NT2/D1 (cell line): ENCODE data around the gene ACAA2.

Source experiments
- SUZ12 ChIP-seq: IDR thresholded peaks from 2 replicates; pipeline ENCODE4 v1.6.1; 2011; ENCODE audit not compliant: insufficient read length, insufficient read depth; ENCODE audit errors: extremely low read depth
- YY1 ChIP-seq: IDR thresholded peaks from 2 replicates; pipeline ENCODE4 v1.6.1; 2011; ENCODE audit not compliant: insufficient read length, insufficient read depth

- no peak for TF ChIP-seq YY1
- no peak for TF ChIP-seq SUZ12
Measured at GRCh38 chr18:49811151-49811938, 2.0 kb downstream of the ACAA2 start.
